ENCODE results near the gene IL1F10. TPM values are rescaled to one million over a fixed set of nuclear protein-coding genes. Genes with fewer than 3 reads are reported as not detected.

IL1F10 gene, protein sequence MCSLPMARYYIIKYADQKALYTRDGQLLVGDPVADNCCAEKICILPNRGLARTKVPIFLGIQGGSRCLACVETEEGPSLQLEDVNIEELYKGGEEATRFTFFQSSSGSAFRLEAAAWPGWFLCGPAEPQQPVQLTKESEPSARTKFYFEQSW
- total RNA-seq = not detected

DNA sequence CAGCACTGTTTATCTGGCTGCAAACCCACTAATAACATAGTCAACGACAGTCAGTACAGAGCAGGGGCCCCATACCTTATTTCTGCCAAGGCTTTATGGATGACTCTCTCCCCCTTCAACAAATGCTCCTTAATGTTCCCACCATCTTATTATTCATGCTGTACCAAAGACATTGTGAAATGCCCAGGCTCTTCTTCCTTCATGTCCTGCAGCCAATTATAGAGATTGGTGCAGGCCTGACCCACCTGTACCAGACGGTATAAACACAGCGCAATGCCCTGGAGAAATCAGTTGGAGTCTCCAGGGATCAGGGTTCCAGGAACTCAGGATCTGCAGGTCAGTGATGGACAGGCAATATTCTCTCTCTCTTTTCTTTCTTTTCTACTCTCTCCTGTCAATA lies at the start of gene IL1F10:
Gene IL1F10 (plus strand): TSS at position 290 of the 400 bp plus-strand sequence. CDS start 4,769 bp downstream, outside the sequence.
- Histone ChIP-seq H3K4me1 (ENCODE audit: control insufficient read depth in 1 of 2, low read depth in 2 of 2) (no peaks in the 10 kb centered on the region), H3K27ac (no peak within 1 kb of the TSS), H3K36me3 (no peaks in the 10 kb centered on the region), H3K27me3 (replicated peaks; ENCODE audit: insufficient read depth) (no peaks in the 10 kb centered on the region), H3K9me3 (no peaks in the 10 kb centered on the region), H3K4me3 (no peak within 1 kb of the TSS)
- DNase-seq (ENCODE audit: low spot score) = no peak
- ATAC-seq (ENCODE audit: insufficient number of reproducible peaks, low FRiP score, low read depth) = no peak
- TF ChIP-seq, protein P1, sequence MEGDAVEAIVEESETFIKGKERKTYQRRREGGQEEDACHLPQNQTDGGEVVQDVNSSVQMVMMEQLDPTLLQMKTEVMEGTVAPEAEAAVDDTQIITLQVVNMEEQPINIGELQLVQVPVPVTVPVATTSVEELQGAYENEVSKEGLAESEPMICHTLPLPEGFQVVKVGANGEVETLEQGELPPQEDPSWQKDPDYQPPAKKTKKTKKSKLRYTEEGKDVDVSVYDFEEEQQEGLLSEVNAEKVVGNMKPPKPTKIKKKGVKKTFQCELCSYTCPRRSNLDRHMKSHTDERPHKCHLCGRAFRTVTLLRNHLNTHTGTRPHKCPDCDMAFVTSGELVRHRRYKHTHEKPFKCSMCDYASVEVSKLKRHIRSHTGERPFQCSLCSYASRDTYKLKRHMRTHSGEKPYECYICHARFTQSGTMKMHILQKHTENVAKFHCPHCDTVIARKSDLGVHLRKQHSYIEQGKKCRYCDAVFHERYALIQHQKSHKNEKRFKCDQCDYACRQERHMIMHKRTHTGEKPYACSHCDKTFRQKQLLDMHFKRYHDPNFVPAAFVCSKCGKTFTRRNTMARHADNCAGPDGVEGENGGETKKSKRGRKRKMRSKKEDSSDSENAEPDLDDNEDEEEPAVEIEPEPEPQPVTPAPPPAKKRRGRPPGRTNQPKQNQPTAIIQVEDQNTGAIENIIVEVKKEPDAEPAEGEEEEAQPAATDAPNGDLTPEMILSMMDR (IDR thresholded peaks at IDR 0.05) = no peak

DNA sequence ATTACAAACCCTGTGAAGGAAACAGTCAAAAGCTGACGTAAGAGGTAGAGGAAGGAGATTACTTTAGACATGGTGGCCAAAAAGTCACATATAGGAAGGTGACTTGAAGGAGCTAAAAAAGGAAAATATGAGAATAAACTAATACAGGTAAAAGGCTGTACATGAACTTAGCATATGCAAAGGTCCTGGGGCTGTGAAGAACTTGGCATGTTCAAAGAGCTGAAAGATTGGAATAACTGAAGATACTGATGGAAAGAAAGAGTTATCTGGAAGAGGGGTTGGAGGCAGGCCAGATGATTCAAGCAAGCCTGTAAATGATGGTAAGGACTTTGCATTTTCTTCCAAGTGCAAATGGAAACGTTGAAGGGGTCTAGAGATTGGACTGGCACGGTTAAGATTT lies 49.3 kb upstream of the IL1F10 start:
- DNase-seq (ENCODE audit: low spot score) = no peak
- H3K27ac ChIP-seq = no peak overlapping the region
- TF ChIP-seq, protein P1 (IDR thresholded peaks at IDR 0.05) = no peak
- H3K4me3 ChIP-seq = no peak overlapping the region
- no peaks in the 10 kb centered on the region for H3K36me3 ChIP-seq
- H3K9me3 ChIP-seq = no peaks in the 10 kb centered on the region
- H3K4me1 ChIP-seq (ENCODE audit: control insufficient read depth in 1 of 2, low read depth in 2 of 2) = no peaks in the 10 kb centered on the region
- no peak for ATAC-seq (ENCODE audit: insufficient number of reproducible peaks, low FRiP score, low read depth)
- no peaks in the 10 kb centered on the region for H3K27me3 ChIP-seq (replicated peaks; ENCODE audit: insufficient read depth)

DNA sequence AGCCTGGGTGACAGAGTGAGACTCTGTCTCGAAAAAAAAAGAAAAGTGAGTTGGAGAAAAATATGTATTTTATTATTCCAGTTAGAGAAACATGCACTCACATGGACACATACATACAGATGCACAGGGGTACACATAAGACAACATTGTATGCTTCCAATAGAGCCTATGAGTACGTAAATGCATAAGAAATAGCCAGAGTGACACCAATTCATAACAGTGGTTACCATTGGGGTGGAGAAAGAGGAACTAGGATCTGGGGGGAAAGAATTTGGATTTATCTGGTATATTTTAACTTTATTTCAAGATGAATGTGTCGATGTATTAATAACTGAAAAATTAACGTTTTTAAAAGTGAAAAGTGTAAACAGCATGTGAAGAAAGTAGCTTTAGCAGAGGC lies 46.5 kb upstream of the IL1F10 start:
- DNase-seq (ENCODE audit: low spot score) (no peak), ATAC-seq (ENCODE audit: insufficient number of reproducible peaks, low FRiP score, low read depth) (no peak)
- Histone ChIP-seq H3K27ac (no peak overlapping the region), H3K4me1 (ENCODE audit: control insufficient read depth in 1 of 2, low read depth in 2 of 2) (no peaks in the 10 kb centered on the region), H3K9me3 (no peaks in the 10 kb centered on the region), H3K27me3 (replicated peaks; ENCODE audit: insufficient read depth) (no peaks in the 10 kb centered on the region), H3K36me3 (no peaks in the 10 kb centered on the region), H3K4me3 (no peak overlapping the region)
- TF ChIP-seq, protein P1 (IDR thresholded peaks at IDR 0.05) = no peak

DNA sequence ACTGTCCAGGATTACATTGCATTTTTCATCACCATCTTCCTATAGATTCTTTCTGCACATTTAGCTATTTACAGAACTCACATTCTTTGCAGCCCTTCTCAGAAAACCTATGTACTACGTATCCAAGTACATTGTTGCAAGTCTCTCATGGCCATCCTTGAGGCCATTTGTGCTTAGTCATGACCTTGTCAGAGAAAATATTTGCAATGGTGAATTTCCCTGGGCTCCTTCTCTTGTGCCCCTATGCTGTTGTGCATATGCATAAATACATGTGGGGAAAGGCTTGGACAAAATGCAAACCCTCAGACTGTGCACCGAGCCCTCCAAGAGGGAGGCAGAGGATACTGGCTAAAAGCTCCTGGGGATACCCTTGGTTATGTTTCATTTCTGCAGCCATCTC lies 43.0 kb upstream of the IL1F10 start:
- Histone ChIP-seq H3K4me1 (ENCODE audit: control insufficient read depth in 1 of 2, low read depth in 2 of 2) (no peaks in the 10 kb centered on the region), H3K27ac (no peak overlapping the region), H3K27me3 (replicated peaks; ENCODE audit: insufficient read depth) (no peaks in the 10 kb centered on the region), H3K36me3 (no peaks in the 10 kb centered on the region), H3K4me3 (no peak overlapping the region), H3K9me3 (no peaks in the 10 kb centered on the region)
- ATAC-seq (ENCODE audit: insufficient number of reproducible peaks, low FRiP score, low read depth) (no peak), DNase-seq (ENCODE audit: low spot score) (no peak)
- TF ChIP-seq, protein P1 (IDR thresholded peaks at IDR 0.05) = no peak

DNA sequence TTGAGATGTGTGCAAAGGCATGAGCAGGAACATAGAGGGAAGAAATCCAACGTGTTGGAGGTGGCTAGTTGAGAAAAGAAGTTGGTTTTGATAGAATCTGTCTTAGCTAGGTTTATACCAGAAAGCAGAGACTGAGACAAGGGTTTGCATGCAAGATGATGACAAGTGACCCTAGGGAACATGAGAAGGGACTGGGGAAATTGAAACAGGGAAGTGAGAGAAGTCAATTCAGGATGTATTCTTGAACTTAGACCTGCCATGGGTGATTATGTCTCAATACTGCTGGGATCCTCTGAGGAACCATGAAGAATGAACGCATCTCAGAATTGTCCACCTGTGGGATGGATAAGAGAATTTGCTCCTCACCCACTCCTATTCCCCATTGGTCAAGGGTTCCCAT lies 42.0 kb upstream of the IL1F10 start:
- Histone ChIP-seq H3K4me1 (ENCODE audit: control insufficient read depth in 1 of 2, low read depth in 2 of 2) (no peaks in the 10 kb centered on the region), H3K9me3 (no peaks in the 10 kb centered on the region), H3K27me3 (replicated peaks; ENCODE audit: insufficient read depth) (no peaks in the 10 kb centered on the region), H3K27ac (no peak overlapping the region), H3K4me3 (no peak overlapping the region), H3K36me3 (no peaks in the 10 kb centered on the region)
- no peak for ATAC-seq (ENCODE audit: insufficient number of reproducible peaks, low FRiP score, low read depth)
- TF ChIP-seq, protein P1 (IDR thresholded peaks at IDR 0.05) = no peak
- DNase-seq (ENCODE audit: low spot score) = no peak
